MCF 10A (cell line): ENCODE measurements around the gene DAAM1. TPM values are rescaled to one million over a fixed set of nuclear protein-coding genes. Genes with fewer than 3 reads are reported as not detected.

ENCODE experiments used
- BruUV-seq: library from RNA; stranded (reverse); fragments of 400-500 nt; replicated peaks from 2 replicates; lab custom pipeline; 2021; lab: Mats Ljungman, UMichigan
- CTCF ChIA-PET: fragments of 300-600 bp; sonication (Branson Sonifier 250); formaldehyde crosslinking; extraction: SDS; loops from one replicate; lab custom pipeline; 2021; ENCODE audit warnings: antibody characterized with exemption, inconsistent platforms; lab: Yijun Ruan, JAX
- POLR2A ChIA-PET: fragments of 300-600, 350-650 bp; sonication (Branson Sonifier 250); formaldehyde crosslinking; extraction: SDS; loops from one replicate; lab custom pipeline; 2020; ENCODE audit warnings: antibody characterized with exemption, inconsistent platforms; lab: Yijun Ruan, JAX
- DNase-seq: peaks from one replicate; pipeline ENCODE4 v3.0.0-alpha.2; 2018; ENCODE audit not compliant: unreplicated experiment
- H3K27ac Mint-ChIP-seq: one replicate; pipeline ENCODE4 v1.8.0; 2022; ENCODE audit warnings: mild to moderate bottlenecking, low read depth, mixed read lengths; ENCODE audit not compliant: unreplicated experiment
- H3K27me3 Mint-ChIP-seq: one replicate; pipeline ENCODE4 v1.8.0; 2022; ENCODE audit warnings: mixed read lengths; ENCODE audit not compliant: insufficient read depth, unreplicated experiment
- H3K36me3 Mint-ChIP-seq: one replicate; pipeline ENCODE4 v1.8.0; 2022; ENCODE audit warnings: mild to moderate bottlenecking, moderate library complexity, mixed read lengths; ENCODE audit not compliant: insufficient read depth, unreplicated experiment
- H3K4me1 Mint-ChIP-seq: one replicate; pipeline ENCODE4 v1.8.0; 2022; ENCODE audit warnings: mixed read lengths; ENCODE audit not compliant: insufficient read depth, unreplicated experiment
- H3K4me3 Mint-ChIP-seq: one replicate; pipeline ENCODE4 v1.8.0; 2022; ENCODE audit warnings: mild to moderate bottlenecking, moderate library complexity, mixed read lengths; ENCODE audit not compliant: unreplicated experiment
- H3K9me3 Mint-ChIP-seq: one replicate; pipeline ENCODE4 v1.8.0; 2022; ENCODE audit warnings: mixed read lengths; ENCODE audit not compliant: unreplicated experiment
- CTCF ChIP-seq: fragments of 200-600 bp; IDR thresholded peaks from one replicate; pipeline ENCODE4 v1.8.0; 2022; ENCODE audit warnings: antibody characterized with exemption, mild to moderate bottlenecking; ENCODE audit not compliant: unreplicated experiment
- intact Hi-C: fragments of 100-400 bp; cut with micrococcal nuclease; formaldehyde crosslinking; loops from 2 replicates; pipeline ENCODE4 v1.14.1; 2022
- total RNA-seq: library from RNA; stranded (reverse); gene quantifications from 2 replicates; pipeline ENCODE4 v1.2.3, GENCODE V29; 2022

Gene DAAM1
- total RNA-seq, 1 experiment from 2014 or later = 27.4 TPM

GRCh38 chr14:59215757-59216156, 27.3 kb downstream of the DAAM1 start:
- Mint-ChIP-seq H3K4me1 (no peaks in the 10 kb centered on the region), H3K27me3 (no peaks in the 10 kb centered on the region), H3K27ac (no peak overlapping the region)

GRCh38 chr14:59217011-59217410, 28.5 kb downstream of the DAAM1 start:
- H3K27me3 Mint-ChIP-seq = no peaks in the 10 kb centered on the region
- no TSS peak for BruUV-seq
- no peak for TF ChIP-seq CTCF
- no peaks in the 10 kb centered on the region for H3K4me1 Mint-ChIP-seq
- CTCF ChIA-PET = interaction anchor here (1.7 kb wide), 1 partner anchor 26 kb away, joined by 4 read pairs; no protein-coding TSS in a partner anchor
- intact Hi-C loops = no loop called here
- no peaks in the 10 kb centered on the region for H3K9me3 Mint-ChIP-seq
- no peak overlapping the region for H3K27ac Mint-ChIP-seq
- POLR2A ChIA-PET = interaction anchor here (1.3 kb wide), 1 partner anchor 14 kb away, joined by 3 read pairs; no protein-coding TSS in a partner anchor
- no peak for DNase-seq
- no peak overlapping the region for H3K4me3 Mint-ChIP-seq
- no peaks in the 10 kb centered on the region for H3K36me3 Mint-ChIP-seq

More at GRCh38 chr14:59215757-59216156, 27.3 kb downstream of the DAAM1 start:
- ChIA-PET POLR2A (no interaction called here), CTCF (interaction anchor here (0.6 kb wide), 2 partner anchors 16 to 46 kb away, joined by 3 to 4 read pairs; no protein-coding TSS in a partner anchor)
- no peak for DNase-seq
- BruUV-seq = no TSS peak
- TF ChIP-seq CTCF = no peak
- intact Hi-C loops = no loop called here
- no peak overlapping the region for H3K4me3 Mint-ChIP-seq
- H3K36me3 Mint-ChIP-seq = no peaks in the 10 kb centered on the region
- no peaks in the 10 kb centered on the region for H3K9me3 Mint-ChIP-seq

GRCh38 chr14:59221568-59221967, 33.1 kb downstream of the DAAM1 start:
- Mint-ChIP-seq H3K27me3 (no peaks in the 10 kb centered on the region), H3K4me3 (no peak overlapping the region), H3K36me3 (no peaks in the 10 kb centered on the region), H3K4me1 (no peaks in the 10 kb centered on the region), H3K27ac (no peak overlapping the region), H3K9me3 (no peaks in the 10 kb centered on the region)
- CTCF ChIA-PET = no interaction called here
- no peak for TF ChIP-seq CTCF
- no TSS peak for BruUV-seq
- POLR2A ChIA-PET = no interaction called here
- intact Hi-C loops = no loop called here
- DNase-seq = no peak

- Mint-ChIP-seq H3K9me3 (no peaks in the 10 kb centered on the region), H3K36me3 (no peaks in the 10 kb centered on the region), H3K27ac (no peak overlapping the region), H3K4me3 (no peak overlapping the region), H3K4me1 (peaks cover 7% of the 10 kb centered on the region), H3K27me3 (no peaks in the 10 kb centered on the region)
- no peak for TF ChIP-seq CTCF
- POLR2A ChIA-PET = no interaction called here
- CTCF ChIA-PET = interaction anchor here (0.7 kb wide), 1 partner anchor 10 kb away, joined by 5 read pairs; no protein-coding TSS in a partner anchor
- intact Hi-C loops = no loop called here
- BruUV-seq = no TSS peak
- DNase-seq = no peak
Observed at GRCh38 chr14:59224341-59224740, 35.9 kb downstream of the DAAM1 start.
